Measurements from ENCODE around the gene ABCA3.

- TF ChIP-seq CTCF (IDR thresholded peaks at IDR 0.05) (no peak), EP300 (IDR thresholded peaks at IDR 0.05) (no peak), POLR2A (IDR thresholded peaks at IDR 0.05) (no peak), POLR2AphosphoS5 (IDR thresholded peaks at IDR 0.05) (no peak)
Observed at GRCh38 chr16:2246301-2246885, 94.1 kb downstream of the ABCA3 start.

All from upper lobe of left lung (tissue), 4 donors.